Measurements from ENCODE around the gene XIRP2.
"Not testable (repeated sequence)": the region's sequence is repeated elsewhere in the genome, so short reads cannot be mapped to it uniquely, and the experiment has no call there.

XIRP2 gene

GRCh38 chr2:167018590-167018989, 130.3 kb downstream of the XIRP2 start:
- H3K27ac ChIP-seq, result no peak overlapping the region
- no peak for TF ChIP-seq ZFX (IDR thresholded peaks at IDR 0.05; ENCODE audit: borderline replicate concordance)
- no peak for TF ChIP-seq CTCF (IDR thresholded peaks at IDR 0.05)

DNA sequence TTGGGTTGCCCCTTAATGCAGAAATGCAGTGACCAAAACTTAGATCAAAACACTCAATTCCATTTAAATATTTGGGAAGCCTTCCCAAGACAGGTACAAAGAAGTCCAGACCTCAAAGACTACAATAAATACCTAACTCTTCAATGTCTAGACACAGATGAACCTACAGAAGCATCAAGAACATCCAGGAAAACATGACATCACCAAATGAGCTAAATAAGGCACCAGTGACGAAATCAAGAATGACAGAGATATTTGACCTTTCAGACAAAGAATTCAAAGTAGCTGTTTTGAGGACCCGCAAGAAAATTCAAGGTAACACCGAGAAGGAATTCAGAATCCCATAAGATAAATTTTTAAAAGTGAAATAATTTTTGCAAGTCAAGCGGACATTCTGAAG, 140.2 kb downstream of the XIRP2 start:
- TF ChIP-seq CTCF (IDR thresholded peaks at IDR 0.05) (no peak), ZFX (IDR thresholded peaks at IDR 0.05; ENCODE audit: borderline replicate concordance) (no peak)

DNA sequence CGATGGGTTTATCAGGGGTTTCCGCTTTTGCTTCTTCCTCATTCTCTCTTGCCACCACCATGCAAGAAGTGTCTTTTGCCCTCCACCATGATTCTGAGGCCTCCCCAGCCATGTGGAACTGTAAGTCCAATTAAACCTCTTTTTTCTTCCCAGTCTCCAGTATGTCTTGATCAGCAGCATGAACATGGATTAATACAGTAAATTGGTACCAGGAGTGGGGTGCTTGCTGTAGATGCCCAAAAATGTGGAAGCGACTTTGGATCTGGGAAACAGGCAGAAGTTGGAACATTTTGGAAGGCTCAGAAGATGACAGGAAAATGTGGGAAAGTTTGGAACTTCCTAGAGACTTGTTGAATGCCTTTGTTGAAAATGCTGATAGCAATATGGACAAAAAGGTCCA, 146.7 kb downstream of the XIRP2 start:
- H3K27ac ChIP-seq, result not testable (repeated sequence)

More for the DNA sequence above, 140.2 kb downstream of the XIRP2 start:
- no peak overlapping the region for H3K27ac ChIP-seq

DNA sequence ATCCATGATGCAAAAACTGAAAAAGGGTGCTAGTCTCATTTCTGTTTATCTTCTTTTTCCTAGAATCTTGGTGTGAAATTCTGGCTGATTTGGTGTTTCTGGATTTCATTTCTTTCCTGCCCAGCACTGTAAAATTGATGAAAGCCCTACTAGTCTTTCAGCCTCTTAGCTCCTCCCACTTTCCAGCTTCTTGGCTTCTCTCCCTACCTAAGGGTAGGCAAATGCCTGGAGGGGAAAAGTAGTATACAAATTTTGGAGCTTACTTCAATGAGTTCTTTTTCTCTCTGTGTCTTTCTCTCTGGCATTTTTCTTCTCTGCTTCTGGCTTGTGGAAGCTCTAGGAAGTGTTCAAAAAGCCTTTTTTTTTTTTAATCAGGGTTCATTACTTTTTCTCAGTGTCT, 160.5 kb downstream of the XIRP2 start:
- TF ChIP-seq ZFX (IDR thresholded peaks at IDR 0.05; ENCODE audit: borderline replicate concordance), result no peak
- TF ChIP-seq CTCF (IDR thresholded peaks at IDR 0.05), result no peak
- H3K27ac ChIP-seq, result no peak overlapping the region

GRCh38 chr2:167049659-167050058, 161.4 kb downstream of the XIRP2 start:
- H3K27ac ChIP-seq, result no peak overlapping the region
- TF ChIP-seq ZFX (IDR thresholded peaks at IDR 0.05; ENCODE audit: borderline replicate concordance), result no peak

DNA sequence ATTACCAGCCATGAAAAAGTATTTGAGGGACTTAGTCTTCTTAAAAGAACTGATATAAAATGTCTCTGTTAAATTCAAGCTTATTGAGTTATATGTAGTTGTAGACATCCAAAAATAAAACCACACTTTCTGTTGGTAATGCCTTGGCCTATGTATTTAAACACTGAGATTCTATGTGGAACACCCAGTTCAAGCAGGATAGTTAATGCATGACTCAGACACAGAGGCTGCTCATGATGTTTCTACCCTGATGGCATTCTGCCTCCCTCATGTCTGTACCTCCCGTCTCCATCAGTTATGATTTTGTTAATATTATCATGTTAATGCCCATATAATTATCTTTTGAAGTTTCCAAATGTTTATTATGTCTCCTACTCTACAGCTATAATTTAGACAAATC, 164.5 kb downstream of the XIRP2 start:
- no peak overlapping the region for H3K27ac ChIP-seq
- no peak for TF ChIP-seq ZFX (IDR thresholded peaks at IDR 0.05; ENCODE audit: borderline replicate concordance)
- no peak for TF ChIP-seq CTCF (IDR thresholded peaks at IDR 0.05)

DNA sequence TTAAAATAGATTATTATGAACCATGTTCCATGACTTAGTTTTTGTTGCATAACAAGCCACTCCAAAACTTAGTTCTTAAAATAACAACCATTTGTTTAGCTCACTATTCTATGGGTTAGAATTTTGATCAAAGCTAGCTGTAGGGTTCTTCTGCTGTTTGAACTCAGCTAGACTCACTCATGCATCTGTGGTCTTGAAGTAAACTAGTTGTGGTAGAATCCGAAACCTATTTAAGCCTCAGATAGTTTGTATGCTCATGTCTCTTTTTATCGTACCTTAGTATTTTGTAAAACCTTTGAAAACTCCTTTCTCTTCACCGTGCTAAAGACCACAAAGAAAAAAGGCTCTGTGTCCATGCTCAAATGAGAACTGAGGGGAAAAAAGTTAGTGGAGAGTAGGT, 166.6 kb downstream of the XIRP2 start:
- TF ChIP-seq ZFX (IDR thresholded peaks at IDR 0.05; ENCODE audit: borderline replicate concordance), result no peak
- no peak for TF ChIP-seq CTCF (IDR thresholded peaks at IDR 0.05)
- H3K27ac ChIP-seq, result no peak overlapping the region

- no peak for TF ChIP-seq ZFX (IDR thresholded peaks at IDR 0.05; ENCODE audit: borderline replicate concordance)
- no peak overlapping the region for H3K27ac ChIP-seq
These were observed 169.2 kb downstream of the XIRP2 start for GRCh38 chr2:167057446-167057845.

GRCh38 chr2:167059173-167059572, 170.9 kb downstream of the XIRP2 start:
- TF ChIP-seq ZFX (IDR thresholded peaks at IDR 0.05; ENCODE audit: borderline replicate concordance) (no peak), CTCF (IDR thresholded peaks at IDR 0.05) (no peak)
- no peak overlapping the region for H3K27ac ChIP-seq
